Activated naive CD4-positive, alpha-beta T cell treated with Interleukin-2 at 50 U/mL for 16 hours (primary cell): ENCODE measurements around the gene KRTAP10-11.
"Not testable (repeated sequence)": the region's sequence is repeated elsewhere in the genome, so short reads cannot be mapped to it uniquely, and the experiment has no call there.

Experiments used
- DNase-seq: peaks from one replicate; pipeline ENCODE4 v3.0.0-alpha.2; 2020

Gene KRTAP10-11

GRCh38 chr21:44640761-44641160 is 5.5 kb upstream of the KRTAP10-11 start:
- no peak for DNase-seq

- DNase-seq = no peak
These were observed 2.4 kb upstream of the KRTAP10-11 start for GRCh38 chr21:44643741-44644310.

DNA sequence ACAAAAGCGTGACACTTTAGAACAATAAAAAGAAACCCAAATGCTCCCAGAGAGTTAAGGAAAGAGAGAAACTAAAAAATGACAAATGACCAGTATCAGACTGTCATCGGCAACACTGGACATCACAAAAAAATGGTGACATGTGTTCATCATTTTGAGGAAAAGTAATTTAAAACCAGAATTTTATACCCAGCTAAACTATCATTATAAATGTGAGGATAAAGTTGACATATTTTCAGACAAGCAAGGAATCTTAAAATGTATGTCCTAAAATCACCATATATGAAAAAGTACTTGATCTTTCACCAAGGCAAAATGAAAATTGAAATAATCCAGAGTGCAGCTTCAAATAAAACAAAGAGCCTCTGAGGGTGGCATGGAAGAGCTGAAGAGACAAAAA is 1.3 kb upstream of the KRTAP10-11 start:
- no peak for DNase-seq

DNA sequence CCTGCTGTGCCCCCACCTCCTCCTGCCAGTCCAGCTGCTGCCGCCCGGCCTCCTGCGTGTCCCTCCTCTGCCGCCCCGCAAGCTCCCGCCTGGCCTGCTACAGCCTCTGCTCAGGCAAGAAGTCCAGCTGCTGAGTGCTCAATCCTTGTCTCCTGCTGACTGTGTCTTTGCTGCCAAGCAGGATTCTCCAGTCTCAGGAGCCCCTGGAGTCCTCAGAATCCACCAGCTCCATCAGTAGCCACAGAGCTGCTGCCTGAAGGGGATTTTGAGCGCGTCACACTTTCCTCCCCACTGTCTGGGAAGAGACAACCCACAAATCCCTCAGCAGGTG is 973 bp downstream of the KRTAP10-11 start:
- DNase-seq = no peak

- no peak for DNase-seq
These were observed 2.5 kb downstream of the KRTAP10-11 start for GRCh38 chr21:44648557-44649311.

DNA sequence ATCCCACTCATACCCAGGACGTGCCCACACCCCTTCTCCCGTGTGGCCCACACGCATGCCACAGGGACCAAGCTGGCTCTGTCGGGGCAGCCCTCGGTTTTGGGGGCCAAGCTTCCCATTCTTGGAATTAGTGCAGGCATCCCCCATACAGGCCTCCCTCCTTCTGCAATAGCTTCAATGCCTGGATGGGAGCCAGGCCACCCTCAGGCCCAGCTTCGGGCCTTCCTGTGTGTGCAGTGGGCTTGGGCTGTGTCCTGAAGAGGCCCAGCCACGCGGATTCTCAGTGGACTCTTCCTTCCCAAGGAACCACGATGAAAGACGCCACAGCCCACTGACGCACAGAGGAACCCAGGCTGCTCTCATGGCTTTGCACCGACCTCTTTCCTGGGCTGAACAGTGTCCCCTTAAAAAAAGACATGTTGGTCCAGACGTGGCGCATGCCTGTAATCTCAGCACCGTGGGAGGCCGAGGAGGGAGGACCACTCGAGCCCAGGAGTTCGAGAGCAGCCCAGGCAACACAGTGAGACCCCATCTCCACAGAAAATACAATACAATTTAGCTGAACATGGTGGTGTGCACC is 3.4 kb downstream of the KRTAP10-11 start:
- no peak for DNase-seq

GRCh38 chr21:44650265-44650972 is 4.2 kb downstream of the KRTAP10-11 start:
- DNase-seq = no peak

- DNase-seq = no peak
These were observed 4.9 kb downstream of the KRTAP10-11 start for GRCh38 chr21:44650973-44651675.

- DNase-seq = no peak
These were observed 6.9 kb downstream of the KRTAP10-11 start for GRCh38 chr21:44653123-44653522.

GRCh38 chr21:44653656-44654575 is 7.7 kb downstream of the KRTAP10-11 start:
- peak; percentile 47 for DNase-seq

DNA sequence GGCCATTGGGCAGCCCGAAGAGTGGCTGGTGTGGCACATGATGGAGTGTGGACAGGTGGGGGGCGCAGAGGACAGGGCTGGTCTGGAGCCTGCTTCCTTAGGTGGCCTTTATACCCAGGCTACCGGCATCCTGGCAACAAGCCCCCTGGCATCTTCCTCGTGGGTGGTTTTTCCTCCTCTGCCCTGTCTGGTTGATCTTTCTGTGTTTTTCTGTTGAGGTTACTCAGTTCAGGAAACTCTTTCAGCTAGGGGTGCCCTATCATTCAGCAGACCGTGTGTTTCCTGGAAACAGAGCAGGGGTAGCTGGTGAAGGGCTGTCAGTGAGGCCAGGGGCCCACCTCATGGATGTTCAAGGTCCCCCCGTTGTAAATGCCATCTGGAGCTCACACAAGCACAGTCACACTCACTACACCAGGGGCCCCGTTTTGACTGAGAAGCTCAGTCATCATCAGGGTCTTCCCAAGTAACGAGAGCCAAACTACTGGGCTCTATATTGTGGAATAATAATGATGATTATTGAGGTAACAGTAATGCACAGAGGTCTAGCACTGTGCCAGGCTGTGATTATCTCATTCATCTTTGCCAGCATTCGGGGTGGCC is 8.5 kb downstream of the KRTAP10-11 start, which contains the start of gene KRTAP12-4:
KRTAP12-4 (minus strand) TSS at position 84 of the 600 bp plus-strand sequence; CDS start at position 39, 45 bp downstream.
- no peak for DNase-seq

DNA sequence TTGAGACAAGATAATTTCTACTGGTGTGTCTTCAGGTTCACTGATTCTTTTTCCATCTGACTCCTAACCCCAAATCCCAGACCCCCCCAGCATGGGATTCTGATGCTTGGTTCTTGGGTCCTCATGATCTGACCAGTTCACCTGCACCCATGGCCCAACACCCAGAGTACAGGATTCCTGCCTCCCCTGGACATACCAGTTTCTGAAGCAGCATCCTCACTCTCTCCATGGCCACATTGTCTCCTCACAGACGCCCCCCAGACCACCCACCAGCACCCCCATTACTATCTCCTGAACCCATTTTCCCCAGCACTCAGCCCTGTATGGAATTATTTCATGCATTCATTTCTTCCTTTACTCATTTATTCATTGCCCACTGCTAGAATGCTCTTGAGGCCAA is 10.7 kb downstream of the KRTAP10-11 start:
- DNase-seq = no peak

DNA sequence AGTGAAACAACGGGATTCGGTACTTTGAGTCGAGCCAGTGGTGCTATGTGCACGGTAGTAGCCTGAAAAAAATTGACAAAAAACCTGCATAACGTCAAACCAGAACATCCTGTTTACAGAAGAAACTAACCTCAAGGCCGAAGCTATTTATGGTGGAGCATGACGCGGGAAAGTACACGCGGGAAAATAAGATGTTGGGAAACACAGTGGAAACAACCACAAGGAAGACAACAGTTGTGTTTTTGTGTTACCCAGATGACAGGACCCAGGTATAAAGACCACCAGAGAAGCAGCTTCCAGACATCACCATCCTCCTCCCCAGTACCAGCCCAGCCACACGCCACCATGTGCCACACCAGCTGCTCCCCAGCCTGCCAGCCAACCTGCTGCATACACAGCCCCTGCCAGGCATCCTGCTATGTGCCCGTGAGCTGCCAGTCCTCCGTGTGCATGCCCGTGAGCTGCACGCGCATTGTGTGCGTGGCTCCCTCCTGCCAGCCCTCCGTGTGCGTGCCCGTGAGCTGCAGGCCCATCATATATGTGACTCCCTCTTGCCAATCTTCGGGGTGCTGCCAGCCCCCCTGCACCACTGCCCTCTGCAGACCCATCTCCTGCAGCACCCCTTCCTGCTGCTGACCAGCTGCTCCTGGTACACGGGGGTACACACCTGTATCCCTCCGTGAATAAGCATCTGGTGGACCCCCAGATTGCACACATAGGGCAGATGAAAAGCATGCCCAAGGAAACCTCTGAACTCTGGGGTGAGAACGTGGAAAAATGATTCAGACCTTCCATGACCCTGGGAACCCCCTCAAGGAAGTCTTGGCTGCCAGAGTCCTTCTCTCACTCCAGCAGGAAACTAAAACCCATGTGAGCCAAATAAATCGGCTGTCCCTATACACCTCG is 11.7 kb downstream of the KRTAP10-11 start, which contains the start of gene KRTAP12-3:
KRTAP12-3 (plus strand) TSS at position 298 of the 906 bp plus-strand sequence; CDS start at position 346, 48 bp downstream.
- peak; percentile 33 for DNase-seq

DNA sequence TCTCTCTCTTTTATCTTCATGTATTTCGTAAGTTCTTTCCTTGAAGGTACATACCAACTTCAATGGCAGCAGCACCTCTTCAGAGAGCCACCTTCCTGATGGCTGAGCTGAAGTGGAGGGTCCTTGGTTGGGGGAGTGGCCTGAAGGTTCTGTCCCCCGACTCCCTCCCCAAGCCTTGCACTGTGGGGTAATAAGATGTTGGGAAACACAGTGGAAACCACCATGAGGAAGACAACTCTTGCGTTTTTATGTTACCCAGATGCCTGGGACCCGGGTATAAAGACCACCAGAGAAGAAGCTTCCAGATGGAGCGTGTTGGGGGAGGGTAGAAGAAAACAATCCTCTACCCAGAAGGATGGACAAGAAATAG is 12.3 kb downstream of the KRTAP10-11 start:
- DNase-seq = no peak

DNA sequence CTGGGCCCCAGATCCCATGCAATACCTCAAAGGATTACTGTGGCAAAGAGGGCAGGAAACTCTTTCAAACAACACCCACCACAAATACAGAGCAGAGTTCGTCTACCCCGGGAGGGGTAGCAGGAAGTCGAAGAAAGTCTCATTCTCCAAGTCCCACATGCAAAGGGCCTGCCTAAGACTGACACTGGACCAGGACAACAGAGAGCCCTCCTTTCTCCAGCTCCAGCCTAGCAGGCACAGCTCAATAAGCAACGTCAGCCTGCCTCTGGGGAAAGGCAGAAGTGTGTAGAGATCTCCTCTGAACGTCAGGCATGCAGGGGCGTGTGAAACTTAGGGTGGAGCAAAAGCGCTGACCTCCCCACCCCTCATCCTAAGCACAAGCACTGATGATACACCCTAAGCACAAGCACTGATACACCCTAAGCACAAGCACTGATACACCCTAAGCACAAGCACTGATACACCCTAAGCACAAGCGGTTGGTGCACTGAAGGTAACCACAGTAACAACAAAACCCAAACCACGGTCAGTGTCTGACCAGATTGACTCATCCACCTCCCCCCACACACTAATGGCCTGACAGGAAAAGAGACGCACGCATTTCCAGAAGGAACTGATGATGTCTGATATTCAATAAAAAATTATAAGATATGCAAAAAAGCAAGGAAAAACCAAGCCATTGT is 12.8 kb downstream of the KRTAP10-11 start:
- DNase-seq = no peak

DNA sequence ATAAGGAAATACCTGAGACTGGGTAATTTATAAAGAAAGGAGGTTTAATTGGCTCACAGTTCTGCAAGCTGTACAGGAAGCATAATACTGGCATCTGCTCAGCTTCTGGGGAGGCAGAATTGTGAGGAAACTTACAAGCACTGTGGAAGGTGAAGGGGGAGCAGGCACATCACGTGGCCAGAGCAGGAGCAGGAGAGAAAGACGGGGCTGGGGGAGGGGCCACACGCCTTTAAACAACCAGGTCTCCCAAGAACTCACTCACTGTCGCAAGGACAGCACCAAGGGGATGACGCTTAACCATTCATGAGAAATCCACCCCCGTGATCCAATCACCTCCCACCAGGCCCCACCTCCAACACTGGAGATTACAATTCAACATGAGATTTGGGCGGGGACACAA is 15.4 kb downstream of the KRTAP10-11 start:
- DNase-seq = not testable (repeated sequence)

GRCh38 chr21:44664691-44665090 is 18.5 kb downstream of the KRTAP10-11 start:
- no peak for DNase-seq

GRCh38 chr21:44666401-44667320 is 20.4 kb downstream of the KRTAP10-11 start, which contains the start of gene KRTAP12-2:
Gene KRTAP12-2 (minus strand): TSS chr21:44666927. CDS start chr21:44666886, 41 bp downstream.
- no peak for DNase-seq
